ENCODE results near the gene BRD4.
"Not testable (repeated sequence)": the region's sequence is repeated elsewhere in the genome, so short reads cannot be mapped to it uniquely, and the experiment has no call there.

The BRD4 gene

GRCh38 chr19:15358918-15359317 is 26.6 kb upstream of the BRD4 start:
- no peak for DNase-seq

- DNase-seq, result no peak
Observed at GRCh38 chr19:15357906-15358305, 25.6 kb upstream of the BRD4 start.

- DNase-seq, result no peak
Observed at GRCh38 chr19:15354566-15355296, 22.4 kb upstream of the BRD4 start.

- no peak for DNase-seq
Observed at GRCh38 chr19:15353908-15354307, 21.6 kb upstream of the BRD4 start.

- not testable (repeated sequence) for DNase-seq
Observed at GRCh38 chr19:15352535-15352934, 20.2 kb upstream of the BRD4 start.

- not testable (repeated sequence) for DNase-seq
Observed at GRCh38 chr19:15341328-15341727, 9.0 kb upstream of the BRD4 start.

GRCh38 chr19:15340086-15340485 is 7.7 kb upstream of the BRD4 start:
- no peak for DNase-seq

- DNase-seq, result no peak
Observed at GRCh38 chr19:15337202-15337601, 4.9 kb upstream of the BRD4 start.

GRCh38 chr19:15335992-15336391 is 3.7 kb upstream of the BRD4 start:
- DNase-seq, result not testable (repeated sequence)

GRCh38 chr19:15331419-15332310 is 674 bp downstream of the BRD4 start:
- DNase-seq, result peak; percentile 48

GRCh38 chr19:15330801-15331418 is 1.4 kb downstream of the BRD4 start:
- DNase-seq, result no peak

- no peak for DNase-seq
Observed at GRCh38 chr19:15328312-15328711, 4.0 kb downstream of the BRD4 start.

GRCh38 chr19:15324791-15325519 is 7.4 kb downstream of the BRD4 start:
- DNase-seq, result no peak

- DNase-seq, result no peak
Observed at GRCh38 chr19:15323496-15324235, 8.7 kb downstream of the BRD4 start.

GRCh38 chr19:15321739-15322138 is 10.6 kb downstream of the BRD4 start:
- DNase-seq, result no peak

- DNase-seq, result no peak
Observed at GRCh38 chr19:15320116-15320515, 12.2 kb downstream of the BRD4 start.

- DNase-seq, result no peak
Observed at GRCh38 chr19:15318241-15318691, 14.1 kb downstream of the BRD4 start.

GRCh38 chr19:15317392-15318071 is 14.8 kb downstream of the BRD4 start:
- DNase-seq, result no peak

- no peak for DNase-seq
Observed at GRCh38 chr19:15316498-15316897, 15.8 kb downstream of the BRD4 start.

- no peak for DNase-seq
Observed at GRCh38 chr19:15315101-15315500, 17.2 kb downstream of the BRD4 start.

- DNase-seq, result no peak
Observed at GRCh38 chr19:15313649-15314279, 18.6 kb downstream of the BRD4 start.

All from T-helper 9 cell (primary cell).